ENCODE data around the gene TFB2M.
A peak's percentile ranks its signal among the peaks of the same experiment; 100 is the strongest.

Gene TFB2M

DNA sequence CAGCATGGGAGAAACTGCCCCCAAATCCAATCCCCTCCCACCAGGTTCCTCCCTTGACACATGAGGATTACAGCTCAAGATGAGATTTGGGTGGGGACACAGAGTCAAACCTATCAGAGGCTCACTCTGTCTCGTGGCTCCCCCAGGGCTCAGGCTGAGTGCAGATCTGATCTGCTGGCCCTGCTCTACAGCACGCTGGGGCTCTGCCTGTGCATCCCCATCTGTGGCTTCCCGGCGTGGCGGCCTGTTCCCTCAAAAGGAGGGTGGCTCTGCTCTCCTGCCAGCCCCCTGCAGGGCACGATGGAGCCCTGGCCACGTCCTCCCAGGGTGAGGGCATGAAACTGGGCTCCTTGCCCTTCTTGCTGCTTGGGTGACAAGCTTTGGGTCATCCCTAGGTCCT, 39.1 kb downstream of the TFB2M start:
- in situ Hi-C loops (cut with HindIII; ENCODE audit: low pct_ligation_motif_present, low pct_unique_long_range_greater_than_20kb, low sequenced_read_pairs) = no loop called here
- no peak for DNase-seq

DNA sequence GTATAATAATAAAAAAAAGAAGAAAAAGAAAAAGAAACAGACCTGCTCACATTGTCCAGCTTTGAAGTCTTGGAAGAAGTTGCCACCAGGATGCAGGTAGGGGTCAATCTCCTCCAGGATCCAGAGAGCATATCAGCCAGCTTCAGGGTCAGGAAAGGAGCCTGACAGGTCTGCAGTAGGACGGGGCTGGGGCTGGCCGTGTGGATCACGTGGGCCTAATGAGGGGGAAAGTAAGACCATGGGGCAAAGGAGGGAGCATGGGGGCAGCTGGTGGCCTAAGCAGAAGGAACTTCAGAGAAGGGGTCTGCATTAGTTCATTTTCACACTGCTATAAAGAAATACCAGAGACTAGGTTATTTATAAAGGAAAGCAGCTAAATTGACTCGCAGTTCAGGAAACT, 39.7 kb downstream of the TFB2M start:
- DNase-seq = no peak
- in situ Hi-C loops (cut with HindIII; ENCODE audit: low pct_ligation_motif_present, low pct_unique_long_range_greater_than_20kb, low sequenced_read_pairs) = no loop called here

DNA sequence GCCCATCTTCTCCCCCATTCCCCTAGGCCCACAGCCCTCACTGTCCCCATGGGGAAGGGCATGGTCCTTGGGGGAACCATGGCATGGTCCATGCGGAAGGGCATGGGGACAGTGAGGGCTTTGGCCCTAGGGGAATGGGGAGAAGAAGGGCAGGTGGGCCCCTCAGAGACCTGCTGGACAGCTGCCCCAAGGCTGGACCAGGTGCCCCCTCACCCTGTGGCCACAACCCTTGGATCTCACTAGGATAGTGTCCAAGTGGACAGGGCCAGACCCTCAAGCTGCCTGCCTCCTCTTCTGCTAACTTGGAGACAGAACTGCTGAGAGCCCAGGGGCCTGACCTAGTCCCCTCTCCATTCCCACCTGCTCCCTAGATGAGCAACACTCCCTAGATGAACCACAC, 46.5 kb downstream of the TFB2M start:
- in situ Hi-C loops (cut with HindIII; ENCODE audit: low pct_ligation_motif_present, low pct_unique_long_range_greater_than_20kb, low sequenced_read_pairs) = no loop called here
- DNase-seq = no peak

DNA sequence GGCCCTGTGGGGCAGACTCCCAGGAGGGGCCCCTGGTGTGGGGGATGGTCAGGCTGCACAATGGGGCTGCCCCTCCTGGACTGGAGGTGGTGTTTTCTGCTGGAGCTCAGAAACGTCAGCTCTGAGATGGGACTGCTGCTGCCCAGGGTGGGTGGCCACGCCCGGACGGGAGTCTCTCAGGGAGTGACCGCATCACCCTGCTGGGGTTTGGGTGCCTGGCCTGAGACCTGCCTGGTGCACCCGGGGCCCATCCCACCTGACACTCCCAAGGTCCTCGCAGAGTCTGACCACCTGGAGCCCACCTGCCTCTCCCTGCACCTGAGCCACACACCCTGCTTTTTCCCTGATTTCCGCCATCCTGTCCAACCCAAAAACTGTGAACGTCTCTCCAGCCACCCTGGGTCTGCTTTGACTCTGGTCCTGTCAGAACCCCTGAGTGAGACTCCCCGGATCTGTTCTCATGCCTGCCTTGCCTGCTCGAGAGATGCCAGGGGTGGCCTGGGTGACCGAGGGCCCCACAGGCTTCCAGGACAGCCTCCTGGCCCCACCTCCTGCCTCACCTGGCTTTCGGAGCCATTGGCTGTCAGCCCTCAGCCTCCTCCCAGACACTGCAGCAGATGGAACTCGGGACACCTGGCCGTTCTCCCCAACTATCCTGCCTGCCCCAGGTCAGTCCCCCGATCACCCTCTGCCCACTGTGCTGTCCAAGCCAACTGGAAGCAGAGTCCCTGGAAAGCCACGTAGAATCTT, 47.4 kb downstream of the TFB2M start:
- DNase-seq = no peak
- in situ Hi-C loops (cut with HindIII; ENCODE audit: low pct_ligation_motif_present, low pct_unique_long_range_greater_than_20kb, low sequenced_read_pairs) = no loop called here

DNA sequence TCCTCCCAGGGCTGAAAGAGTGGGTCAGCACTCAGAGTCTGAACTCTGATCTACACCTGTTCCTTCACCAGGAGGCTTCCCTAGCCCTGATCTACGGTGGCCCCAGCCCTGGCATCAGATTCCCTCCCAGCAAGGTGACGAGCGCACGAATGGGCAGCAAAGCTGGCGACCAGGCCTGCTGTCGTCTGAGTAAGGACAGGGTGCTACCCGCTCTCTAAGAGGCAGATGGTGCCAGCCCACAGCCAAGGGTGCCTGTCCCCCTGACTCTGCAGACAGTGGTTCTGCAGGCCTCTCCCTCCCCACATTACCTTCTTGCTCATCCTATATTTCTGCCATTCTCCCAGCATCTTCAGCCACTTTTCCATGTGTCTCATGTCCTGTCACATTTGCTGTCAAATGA, 48.7 kb downstream of the TFB2M start:
- in situ Hi-C loops (cut with HindIII; ENCODE audit: low pct_ligation_motif_present, low pct_unique_long_range_greater_than_20kb, low sequenced_read_pairs) = no loop called here

DNA sequence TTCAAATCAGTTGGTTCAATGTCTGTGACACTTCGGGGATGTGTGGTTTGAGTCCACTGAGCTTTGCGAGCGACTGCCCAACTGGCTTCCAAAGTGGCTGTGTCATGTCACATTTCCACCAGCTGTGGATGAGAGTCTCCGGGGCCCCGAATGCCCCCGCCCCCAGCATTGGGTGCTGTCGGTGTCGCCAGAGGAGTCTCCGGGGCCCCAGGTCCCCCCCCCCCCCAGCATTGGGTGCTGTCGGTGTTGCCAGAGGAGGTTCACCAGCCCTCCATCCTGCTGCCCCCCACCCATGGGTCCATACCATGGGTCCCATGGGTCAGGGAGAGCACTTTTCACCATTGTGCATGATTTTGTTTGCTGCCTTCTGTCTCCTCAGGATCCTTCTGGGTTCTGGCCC, 49.9 kb downstream of the TFB2M start:
- no peak for DNase-seq
- in situ Hi-C loops (cut with HindIII; ENCODE audit: low pct_ligation_motif_present, low pct_unique_long_range_greater_than_20kb, low sequenced_read_pairs) = no loop called here

More for the DNA sequence above, 48.7 kb downstream of the TFB2M start:
- no peak for DNase-seq

DNA sequence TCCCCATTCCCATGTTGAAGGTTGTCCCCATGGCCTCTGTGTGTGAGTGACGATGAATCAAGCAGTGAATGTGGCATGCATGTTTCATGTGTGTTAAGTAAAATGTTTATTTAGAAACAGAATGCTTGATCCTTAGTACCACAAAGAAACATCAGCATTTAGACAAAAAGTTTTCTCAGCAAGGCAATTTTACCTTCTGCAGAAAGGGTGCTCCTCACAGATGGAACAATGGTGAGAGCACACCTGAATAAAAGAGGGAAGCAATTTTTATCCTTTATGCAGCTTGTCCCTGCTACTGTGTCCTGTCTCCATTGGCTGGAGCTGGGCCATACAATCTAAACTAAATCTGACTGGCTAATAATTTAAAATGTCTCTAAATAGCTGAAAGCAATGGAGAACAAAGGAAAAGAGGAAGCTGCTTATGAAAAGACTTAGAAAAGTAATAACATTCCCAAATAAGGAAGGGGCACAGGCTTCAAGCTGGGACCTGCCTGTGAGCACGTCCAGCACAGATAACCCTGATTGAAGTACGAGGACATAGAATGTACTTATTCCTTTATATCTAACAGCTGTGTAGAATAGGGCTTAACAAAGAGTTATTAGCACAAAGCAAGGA, 50.6 kb downstream of the TFB2M start:
- in situ Hi-C loops (cut with HindIII; ENCODE audit: low pct_ligation_motif_present, low pct_unique_long_range_greater_than_20kb, low sequenced_read_pairs) = no loop called here
- no peak for DNase-seq

DNA sequence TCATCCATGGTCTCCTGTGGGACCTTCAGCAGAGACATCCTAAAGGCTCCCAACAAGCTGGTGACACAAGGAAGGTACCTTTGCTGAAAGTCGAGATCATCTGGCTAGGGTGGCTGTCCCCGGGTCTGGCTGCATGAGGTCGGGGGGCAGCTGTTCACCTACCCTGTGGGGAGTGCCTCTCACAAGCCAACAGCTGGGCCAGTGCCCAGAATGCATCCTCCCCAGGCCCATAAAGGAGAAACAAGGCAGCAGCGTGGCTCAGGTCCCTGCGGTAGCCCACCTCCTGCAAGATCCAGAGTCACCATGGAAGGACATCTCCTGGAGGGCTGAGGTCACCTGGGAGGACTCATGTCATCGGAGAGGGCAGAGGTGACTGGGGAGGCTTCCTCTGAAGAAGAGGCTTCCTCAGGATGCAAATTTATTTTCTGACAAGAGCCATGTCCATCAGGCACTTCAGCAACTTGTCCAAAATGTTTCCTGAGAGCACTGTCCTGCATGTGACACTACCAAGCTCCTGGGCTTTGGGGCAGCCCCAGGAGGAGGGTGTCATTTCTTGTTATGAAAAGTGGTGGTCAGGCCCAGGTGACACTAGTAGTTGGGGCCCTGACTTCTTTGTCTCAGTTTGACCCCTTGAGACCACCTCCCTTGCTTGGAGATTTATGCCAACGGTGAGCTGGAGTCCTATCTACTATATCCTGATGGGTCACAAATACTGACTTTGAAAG, 52.3 kb downstream of the TFB2M start:
- DNase-seq = no peak
- in situ Hi-C loops (cut with HindIII; ENCODE audit: low pct_ligation_motif_present, low pct_unique_long_range_greater_than_20kb, low sequenced_read_pairs) = no loop called here

DNA sequence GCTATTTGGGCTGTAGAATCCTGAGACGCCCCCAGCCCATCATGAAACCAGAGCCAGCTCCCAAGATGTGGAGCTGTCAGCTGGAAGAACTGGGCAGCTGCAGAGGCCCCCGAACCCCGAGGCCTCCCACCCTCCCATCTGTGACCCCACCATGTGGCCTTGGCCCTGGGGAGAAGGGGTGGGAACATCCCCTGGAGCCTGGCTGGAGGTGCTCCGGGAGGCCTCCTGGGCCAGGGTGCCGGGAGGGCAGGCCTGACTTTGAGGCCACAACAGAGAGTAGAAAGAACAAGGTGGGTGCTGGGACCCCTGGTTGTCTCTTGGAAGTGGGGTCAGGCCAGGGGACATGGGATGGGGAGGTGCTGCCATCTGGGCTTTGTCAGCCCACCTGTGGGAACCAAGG, 53.0 kb downstream of the TFB2M start:
- in situ Hi-C loops (cut with HindIII; ENCODE audit: low pct_ligation_motif_present, low pct_unique_long_range_greater_than_20kb, low sequenced_read_pairs) = no loop called here
- DNase-seq = no peak

DNA sequence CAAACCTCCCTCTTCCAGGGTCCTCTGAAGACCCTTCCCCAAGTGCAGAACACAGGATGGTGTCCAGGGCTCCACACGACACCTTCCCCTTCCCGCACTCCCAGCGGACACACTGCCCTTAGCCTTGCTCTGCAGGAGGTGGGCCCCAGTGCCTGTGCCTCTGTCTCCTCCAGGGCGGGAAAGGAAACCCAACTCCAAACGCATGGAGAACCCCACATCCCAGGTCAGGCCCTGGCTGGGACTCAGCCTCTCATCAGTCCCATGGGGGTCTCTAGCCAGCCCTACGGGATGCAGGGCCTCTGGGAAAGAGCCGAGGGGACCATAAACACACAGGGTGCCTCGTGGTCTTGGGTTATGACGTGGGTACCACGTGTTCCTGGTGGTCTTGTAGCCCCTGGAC, 53.4 kb downstream of the TFB2M start:
- in situ Hi-C loops (cut with HindIII; ENCODE audit: low pct_ligation_motif_present, low pct_unique_long_range_greater_than_20kb, low sequenced_read_pairs) = no loop called here

DNA sequence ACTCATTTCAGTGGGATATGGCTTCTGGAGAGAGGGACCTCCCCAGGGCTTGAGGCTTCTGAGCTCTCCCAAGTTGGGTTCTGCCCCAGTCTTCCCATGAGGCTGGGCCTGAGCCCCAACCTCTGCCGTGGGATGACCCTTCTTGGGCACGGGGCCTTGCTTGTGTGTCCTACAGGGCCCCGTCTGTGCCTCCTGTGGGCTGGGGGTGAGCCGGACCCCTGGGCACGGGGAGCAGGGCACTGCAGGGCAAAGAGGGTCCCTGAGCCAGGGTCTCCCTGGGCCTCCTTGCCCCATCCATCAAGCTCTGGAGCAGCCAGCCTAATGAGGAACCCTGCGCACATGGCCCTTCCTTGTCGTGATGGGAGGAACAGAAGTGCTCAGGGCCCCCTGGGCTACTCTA, 53.8 kb downstream of the TFB2M start:
- no peak for DNase-seq
- in situ Hi-C loops (cut with HindIII; ENCODE audit: low pct_ligation_motif_present, low pct_unique_long_range_greater_than_20kb, low sequenced_read_pairs) = no loop called here

More for the DNA sequence above, 53.4 kb downstream of the TFB2M start:
- no peak for DNase-seq

DNA sequence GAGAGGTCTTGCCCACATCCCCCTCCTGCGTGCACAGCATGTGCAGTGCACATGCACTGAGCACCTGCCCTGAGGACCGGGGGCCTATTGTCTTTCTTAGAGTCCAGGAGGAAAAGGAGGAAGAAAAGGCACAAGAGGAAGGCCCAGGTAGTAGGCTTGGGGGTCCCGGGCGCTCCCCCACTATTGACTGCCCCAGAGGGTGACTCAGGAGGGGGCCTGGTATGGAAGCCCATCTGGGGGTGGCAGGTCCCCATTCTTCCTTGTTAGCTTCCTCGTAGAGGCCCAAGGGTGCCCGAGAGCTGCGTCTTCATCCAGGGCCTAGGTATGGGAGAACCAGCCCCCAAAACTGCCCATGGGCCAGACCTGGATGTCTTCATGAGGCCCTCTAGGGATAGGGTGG, 54.9 kb downstream of the TFB2M start:
- in situ Hi-C loops (cut with HindIII; ENCODE audit: low pct_ligation_motif_present, low pct_unique_long_range_greater_than_20kb, low sequenced_read_pairs) = no loop called here
- no peak for DNase-seq

DNA sequence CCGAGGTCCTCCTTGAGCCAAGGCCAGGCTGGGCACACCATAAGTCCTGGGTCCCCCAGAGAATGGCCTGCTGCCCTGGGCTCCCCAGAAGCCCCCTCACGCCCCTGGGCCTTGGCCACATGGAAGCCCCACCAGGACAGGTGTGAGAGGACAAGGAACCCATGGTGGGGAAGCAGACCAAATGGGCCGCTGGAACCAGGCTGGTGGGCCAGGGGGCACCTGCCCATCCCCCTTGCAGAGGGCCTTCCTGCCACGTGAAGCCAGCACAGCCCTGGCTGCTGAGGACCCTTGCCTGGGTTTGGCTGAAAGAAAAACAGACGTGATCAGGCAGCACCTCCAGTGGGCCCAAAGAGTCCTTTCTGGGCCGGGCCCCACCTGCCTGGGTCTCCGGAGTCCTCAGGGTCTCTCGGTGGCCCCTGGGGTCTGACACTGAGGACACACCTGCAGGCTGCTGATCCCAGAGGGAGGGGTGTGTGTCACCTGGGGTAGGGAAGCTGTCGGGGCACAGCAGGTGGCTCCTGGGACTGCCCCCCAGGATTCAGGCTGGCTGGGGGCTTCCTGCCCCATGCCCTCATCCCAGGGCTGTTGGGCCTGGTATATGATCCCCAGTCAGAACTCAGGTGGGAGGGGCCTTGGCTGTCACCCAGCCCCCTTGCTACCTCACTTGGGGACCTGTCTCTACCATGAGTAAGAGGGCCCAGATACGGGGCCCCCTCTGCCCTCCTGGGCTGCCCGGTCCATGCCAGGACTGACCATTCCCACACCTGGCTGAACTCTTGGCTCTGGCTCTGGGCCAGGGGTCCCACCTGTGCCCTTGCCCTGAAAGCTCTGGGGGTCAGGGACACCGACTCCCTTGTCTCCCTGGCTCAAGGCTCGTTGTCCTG, 55.7 kb downstream of the TFB2M start:
- no peak for DNase-seq
- in situ Hi-C loops (cut with HindIII; ENCODE audit: low pct_ligation_motif_present, low pct_unique_long_range_greater_than_20kb, low sequenced_read_pairs) = no loop called here

DNA sequence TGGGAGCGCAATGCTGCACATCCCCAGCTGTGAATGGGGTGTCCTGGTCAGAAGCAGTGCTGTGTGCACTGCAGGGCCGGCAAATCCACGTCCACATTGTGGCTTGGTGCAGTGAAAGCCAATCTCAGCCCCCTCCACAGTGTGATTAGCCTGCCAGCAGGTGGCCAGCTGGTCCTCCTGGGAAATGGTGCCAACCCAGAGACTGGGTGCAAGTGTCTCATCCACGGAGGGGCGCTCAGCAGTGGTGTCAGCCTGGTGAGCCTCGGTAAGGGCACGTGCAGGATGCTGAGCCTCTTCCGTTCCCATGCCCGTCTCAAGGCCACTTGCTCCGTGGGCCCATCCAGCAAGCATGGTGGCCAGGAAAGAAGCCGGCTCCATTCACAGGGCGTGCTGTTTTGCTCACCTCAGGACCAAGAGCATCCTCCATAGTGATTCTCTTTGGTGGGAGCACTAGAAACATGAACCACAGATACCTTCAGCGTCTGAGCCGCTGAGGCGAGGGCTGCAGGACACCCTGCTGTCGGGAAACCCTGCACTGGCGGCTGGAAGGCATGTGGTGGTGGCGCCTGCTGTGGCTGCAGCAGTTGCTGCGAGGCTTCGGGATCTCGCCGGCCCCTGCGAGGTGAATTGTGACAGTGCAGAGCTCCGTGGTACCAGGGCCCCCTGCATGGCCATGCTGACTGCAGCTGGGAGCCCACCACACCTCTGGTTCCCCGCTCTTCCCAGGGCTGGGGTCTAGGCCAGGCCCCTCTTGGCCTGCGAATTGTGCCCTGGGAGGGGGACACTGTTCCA, 57.0 kb downstream of the TFB2M start:
- in situ Hi-C loops (cut with HindIII; ENCODE audit: low pct_ligation_motif_present, low pct_unique_long_range_greater_than_20kb, low sequenced_read_pairs) = no loop called here
- no peak for DNase-seq

DNA sequence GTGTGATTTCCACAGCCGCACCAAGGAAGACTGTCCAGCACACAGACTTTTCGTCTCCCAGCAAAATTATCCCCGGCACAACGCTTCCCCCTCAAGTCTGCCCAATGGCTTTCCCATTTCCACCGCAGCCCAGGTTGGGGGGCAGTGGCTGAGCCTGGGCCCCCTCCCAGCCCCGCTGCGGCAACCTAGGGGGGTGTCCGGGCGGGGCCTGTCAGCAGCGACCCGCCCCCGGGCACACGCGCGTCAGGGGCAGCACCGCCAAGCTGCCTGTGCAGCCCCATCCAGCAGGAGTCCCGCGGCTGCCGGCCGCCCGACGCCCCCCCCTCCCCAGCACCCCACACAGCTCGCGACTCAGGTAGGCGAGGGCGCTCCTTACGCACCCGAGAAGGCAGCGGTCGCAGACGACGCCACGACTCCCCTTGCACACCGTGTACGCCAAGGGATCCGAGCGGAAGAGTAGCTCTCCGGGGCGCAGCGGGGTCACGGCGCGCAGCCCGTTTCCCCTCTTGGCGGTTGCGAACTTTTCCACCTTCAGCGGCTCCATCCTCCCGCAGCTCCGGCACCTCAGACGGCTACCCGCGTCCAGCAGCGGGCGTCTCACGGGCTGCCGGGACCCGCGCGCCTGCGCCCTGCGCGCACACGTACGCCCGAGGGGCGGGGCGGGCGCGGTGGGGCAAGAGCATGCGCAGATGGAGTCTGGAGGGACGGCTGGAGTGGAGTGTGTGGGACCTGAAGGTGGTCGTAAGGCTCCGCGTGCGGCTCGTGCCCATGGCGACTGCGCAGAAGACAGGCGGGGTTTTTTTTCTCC, 59.2 kb downstream of the TFB2M start, which contains the start of gene SMYD3:
SMYD3 (minus strand) TSS at position 606 of the 808 bp plus-strand sequence.
- in situ Hi-C loops (cut with HindIII; ENCODE audit: low pct_ligation_motif_present, low pct_unique_long_range_greater_than_20kb, low sequenced_read_pairs) = no loop called here
- DNase-seq = peak; percentile 87

DNA sequence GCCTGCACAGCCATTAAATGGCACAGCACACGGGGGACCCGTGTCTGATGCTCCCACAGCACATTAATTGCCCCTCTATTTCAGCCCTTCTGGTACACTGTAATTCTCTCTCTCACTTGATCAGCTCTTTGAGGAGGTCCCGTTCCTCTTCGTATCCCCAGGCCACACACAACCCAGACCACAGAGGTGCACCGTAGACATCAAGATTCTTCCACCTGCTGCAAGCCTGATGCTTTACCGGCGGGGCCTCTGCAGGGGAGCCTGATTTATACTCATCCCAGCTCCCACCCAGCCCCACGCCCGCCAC, 59.7 kb downstream of the TFB2M start:
- in situ Hi-C loops (cut with HindIII; ENCODE audit: low pct_ligation_motif_present, low pct_unique_long_range_greater_than_20kb, low sequenced_read_pairs) = no loop called here
- DNase-seq = no peak

DNA sequence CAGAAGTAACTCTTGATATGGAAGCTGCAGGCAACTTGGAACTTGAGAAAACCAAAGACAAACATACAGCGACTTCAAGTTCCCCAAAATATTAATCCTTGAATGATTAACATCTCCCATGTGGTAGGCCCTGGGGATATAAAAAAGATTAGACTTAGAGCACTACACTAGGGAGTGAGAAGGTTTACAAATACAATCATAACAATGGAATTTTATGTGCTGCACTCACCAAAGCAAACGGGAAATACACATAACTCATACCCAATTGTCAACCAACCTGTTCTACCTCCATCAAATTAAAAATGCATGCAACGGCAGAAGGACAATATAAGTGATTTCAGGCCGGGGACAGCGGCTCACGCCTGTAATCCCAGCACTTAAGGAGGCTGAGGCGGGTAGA, 62.7 kb downstream of the TFB2M start:
- no peak for DNase-seq
- in situ Hi-C loops (cut with HindIII; ENCODE audit: low pct_ligation_motif_present, low pct_unique_long_range_greater_than_20kb, low sequenced_read_pairs) = no loop called here

Data from ACHN (cell line).